Activated naive CD8-positive, alpha-beta T cell (primary cell): Measurements from ENCODE around the gene KCNN3.

Experiments used
- H3K27ac Mint-ChIP-seq: one replicate; pipeline ENCODE4 v1.8.0; 2021; ENCODE audit warnings: mixed read lengths
- H3K27me3 Mint-ChIP-seq: one replicate; pipeline ENCODE4 v1.8.0; 2021; ENCODE audit warnings: mixed read lengths
- H3K36me3 Mint-ChIP-seq: one replicate; pipeline ENCODE4 v1.8.0; 2021; ENCODE audit warnings: mixed read lengths
- H3K4me1 Mint-ChIP-seq: one replicate; pipeline ENCODE4 v1.8.0; 2021; ENCODE audit warnings: low read depth, mixed read lengths
- H3K4me3 Mint-ChIP-seq: one replicate; pipeline ENCODE4 v1.8.0; 2021; ENCODE audit warnings: mild to moderate bottlenecking, mixed read lengths
- H3K9me3 Mint-ChIP-seq: one replicate; pipeline ENCODE4 v1.8.0; 2021; ENCODE audit warnings: low read depth, mixed read lengths

Gene KCNN3

DNA sequence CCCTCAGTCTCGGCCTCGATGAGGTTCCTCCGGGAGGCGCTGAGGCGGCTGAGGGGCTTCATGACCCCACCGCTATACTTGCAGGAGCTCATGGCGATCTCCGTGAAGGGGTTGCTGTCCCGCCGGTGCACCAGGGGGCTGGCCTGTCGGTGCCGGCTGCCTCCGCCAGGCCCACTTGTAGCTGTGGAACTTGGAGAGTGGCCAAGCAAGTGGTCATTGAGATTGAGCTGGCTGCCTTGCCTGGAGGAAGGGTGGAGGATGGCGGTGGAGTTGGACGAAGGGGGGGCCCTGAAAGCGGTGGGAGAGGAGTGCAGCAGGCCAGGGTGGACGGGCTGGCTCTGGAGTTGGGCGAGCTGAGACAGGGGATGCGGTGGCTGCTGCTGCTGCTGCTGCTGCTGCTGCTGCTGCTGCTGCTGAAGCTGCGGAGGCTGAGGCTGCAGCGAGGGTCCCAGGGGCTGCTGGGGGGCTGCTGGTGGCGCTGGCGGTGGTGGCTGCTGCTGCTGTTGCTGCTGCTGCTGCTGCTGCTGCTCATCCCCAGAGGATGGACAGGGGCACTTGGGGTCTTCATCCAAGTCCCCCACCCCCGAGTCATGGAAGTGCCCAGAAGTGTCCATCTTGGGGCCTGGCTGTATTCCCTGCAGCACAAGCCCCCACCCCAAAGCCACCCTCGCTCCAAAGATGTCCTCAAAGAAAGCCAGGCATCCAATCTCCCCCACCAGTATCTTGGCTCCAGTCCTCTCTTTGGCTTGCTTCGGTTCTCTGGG is 548 bp downstream of the KCNN3 start:
- Mint-ChIP-seq H3K4me3 (no peak overlapping the region), H3K9me3 (no peaks in the 10 kb centered on the region), H3K27ac (no peak overlapping the region), H3K27me3 (peaks cover 18% of the 10 kb centered on the region), H3K4me1 (peaks cover 16% of the 10 kb centered on the region), H3K36me3 (no peaks in the 10 kb centered on the region)

DNA sequence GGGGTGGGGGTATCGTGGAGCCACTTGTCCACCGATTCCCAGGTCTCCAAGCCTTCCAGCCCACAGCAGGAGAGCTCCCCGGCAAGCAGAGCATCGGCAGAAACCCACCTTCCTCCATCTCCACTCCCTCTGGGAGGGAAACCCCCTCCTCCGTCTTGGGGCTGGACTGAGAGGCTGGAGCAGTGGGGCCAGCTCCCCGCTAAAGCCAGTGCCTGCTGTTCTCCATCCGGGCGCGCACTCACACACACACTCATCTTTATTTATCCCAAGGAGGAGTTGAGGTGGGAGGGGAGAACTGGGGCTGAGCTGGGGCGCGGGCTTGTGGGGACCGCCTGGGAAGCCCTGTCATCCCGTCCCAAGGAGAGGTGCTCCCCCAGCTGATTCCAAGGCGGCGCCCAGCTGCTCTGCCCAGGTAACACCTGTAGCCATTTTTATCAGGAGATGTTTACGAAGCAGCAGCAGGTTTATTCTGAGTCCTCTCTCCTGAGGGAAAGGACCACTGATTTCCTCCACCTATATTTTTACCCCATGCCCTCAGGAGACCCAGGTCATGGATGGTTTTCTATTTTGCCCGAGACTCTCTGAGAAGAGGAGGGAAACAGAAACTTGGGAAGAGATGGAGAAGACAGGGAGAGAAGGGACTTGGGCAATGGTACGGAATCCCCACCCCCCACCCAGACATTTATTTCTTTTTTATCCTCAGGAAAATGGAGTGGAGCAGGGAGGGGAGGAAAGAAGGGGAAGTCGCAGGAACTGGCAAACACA is 2.1 kb downstream of the KCNN3 start:
- H3K27ac Mint-ChIP-seq, result no peak overlapping the region
- H3K4me3 Mint-ChIP-seq, result no peak overlapping the region
- H3K27me3 Mint-ChIP-seq, result peaks cover 18% of the 10 kb centered on the region
- H3K4me1 Mint-ChIP-seq, result peaks cover 16% of the 10 kb centered on the region
- no peaks in the 10 kb centered on the region for H3K36me3 Mint-ChIP-seq
- no peaks in the 10 kb centered on the region for H3K9me3 Mint-ChIP-seq

DNA sequence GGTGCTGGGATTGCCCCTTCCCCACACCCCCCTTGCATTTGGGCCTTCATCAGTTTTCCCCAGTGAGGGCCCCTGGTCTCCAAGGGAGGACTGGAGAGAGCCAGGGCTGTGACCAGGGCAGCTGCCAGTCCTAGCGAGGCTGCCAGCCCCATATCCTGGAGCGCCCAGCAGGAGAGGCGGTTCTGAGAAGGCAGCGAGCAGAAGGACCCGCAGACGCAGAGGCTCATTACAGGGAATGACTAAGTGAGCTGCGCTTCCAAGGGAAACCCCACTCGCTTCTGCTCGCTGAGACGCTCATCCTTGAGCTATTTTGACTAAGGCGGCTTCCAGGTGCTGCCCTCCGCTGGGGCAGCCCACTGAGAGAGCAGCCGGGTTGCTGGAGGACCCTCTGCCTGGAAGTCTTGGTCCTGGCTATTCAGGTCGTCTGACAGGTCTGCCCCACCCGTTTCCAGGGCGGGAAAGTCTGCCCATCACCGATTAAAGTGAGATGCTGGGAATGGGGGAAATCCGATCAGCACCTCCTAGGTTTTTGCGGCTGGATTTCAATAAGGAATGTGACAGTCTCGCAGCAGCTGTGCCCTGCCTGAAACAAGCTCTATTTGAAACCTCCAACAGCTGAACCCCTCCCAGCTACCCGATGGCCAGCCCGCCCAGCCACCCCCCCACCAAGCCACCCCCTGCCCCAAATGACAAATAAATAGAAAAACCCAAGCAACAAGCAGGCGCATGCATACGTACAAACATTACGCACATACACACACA is 2.8 kb downstream of the KCNN3 start:
- peaks cover 18% of the 10 kb centered on the region for H3K27me3 Mint-ChIP-seq
- no peaks in the 10 kb centered on the region for H3K36me3 Mint-ChIP-seq
- no peak overlapping the region for H3K27ac Mint-ChIP-seq
- H3K4me1 Mint-ChIP-seq, result peaks cover 16% of the 10 kb centered on the region
- no peak overlapping the region for H3K4me3 Mint-ChIP-seq
- no peaks in the 10 kb centered on the region for H3K9me3 Mint-ChIP-seq

DNA sequence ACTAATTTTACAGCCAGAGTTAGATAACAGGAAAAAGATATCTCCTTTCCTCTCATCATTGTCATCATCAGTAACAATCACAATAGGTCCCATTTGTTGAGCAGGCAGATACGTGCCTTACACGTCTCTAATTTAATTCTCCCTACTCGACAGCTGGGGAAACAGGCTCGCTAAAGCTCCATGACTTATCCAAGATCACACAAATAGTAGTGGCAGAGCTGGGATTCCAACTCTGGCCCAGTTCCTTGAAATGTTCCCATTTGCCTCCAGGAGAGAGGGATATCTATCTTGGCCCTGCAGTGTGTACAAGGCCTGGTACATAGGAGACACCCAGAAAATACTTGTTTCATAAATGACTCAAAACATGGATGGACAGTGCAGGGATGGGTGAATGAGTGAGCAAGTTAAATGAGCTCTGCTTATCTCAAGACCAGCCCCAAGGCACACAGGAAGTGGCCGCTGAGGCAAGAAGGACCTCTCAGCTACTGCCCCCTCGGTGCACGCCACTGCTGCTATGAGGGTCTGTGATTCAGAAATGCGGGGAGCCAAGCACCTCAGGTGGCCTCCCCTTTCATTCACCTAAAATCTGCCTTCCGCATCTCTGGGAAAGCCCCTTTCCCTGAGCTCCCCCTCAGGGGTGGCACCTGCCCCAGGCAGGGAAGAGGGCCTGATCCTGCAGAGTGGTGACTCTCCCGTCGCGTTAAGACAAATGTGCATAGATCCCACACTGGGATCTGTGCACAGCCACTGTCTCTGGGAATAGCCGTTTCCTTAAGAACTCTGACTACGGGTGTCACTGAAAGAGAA is 3.6 kb downstream of the KCNN3 start:
- Mint-ChIP-seq H3K27ac (no peak overlapping the region), H3K4me3 (no peak overlapping the region), H3K36me3 (no peaks in the 10 kb centered on the region), H3K9me3 (no peaks in the 10 kb centered on the region), H3K27me3 (peaks cover 16% of the 10 kb centered on the region), H3K4me1 (peaks cover 16% of the 10 kb centered on the region)

DNA sequence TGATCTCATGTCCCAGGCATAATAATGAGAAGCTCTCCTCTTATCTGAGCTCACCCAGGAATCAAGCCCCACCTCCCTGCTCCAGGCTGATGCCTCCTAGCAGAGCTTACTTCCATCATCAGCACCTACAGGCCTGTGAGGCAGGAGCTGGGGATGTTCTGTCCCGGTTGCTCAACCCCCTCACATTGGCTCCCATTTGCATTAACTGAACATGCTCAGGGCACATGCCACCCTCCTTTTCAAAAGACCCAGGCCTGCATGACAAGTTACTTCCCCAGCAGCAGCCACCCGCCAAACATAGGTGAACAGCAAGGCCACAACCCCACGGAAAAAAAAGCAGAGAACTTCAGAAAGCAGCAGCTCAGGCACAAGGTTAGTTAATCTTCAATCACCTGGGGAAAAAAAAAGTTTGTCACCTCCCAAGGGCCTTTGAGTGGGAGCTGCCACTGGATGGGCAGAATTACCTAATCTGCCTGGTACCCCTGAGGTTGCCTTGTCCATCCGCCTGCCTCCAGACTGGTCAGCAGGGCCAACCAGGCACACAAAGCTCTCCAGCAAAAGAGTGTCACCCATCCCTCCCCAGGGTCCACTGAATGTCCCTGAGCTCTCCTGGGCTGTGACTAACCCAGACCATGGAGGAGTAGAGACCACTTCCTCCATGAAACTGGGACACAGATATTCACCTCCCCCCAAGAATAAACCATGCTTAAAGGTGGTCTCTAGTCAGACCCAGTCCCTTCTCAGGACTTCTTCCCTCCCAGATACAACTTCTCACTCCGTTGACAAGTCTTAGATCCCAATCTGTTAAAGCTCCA is 4.4 kb downstream of the KCNN3 start:
- H3K27me3 Mint-ChIP-seq, result peaks cover 13% of the 10 kb centered on the region
- H3K4me3 Mint-ChIP-seq, result no peak overlapping the region
- H3K9me3 Mint-ChIP-seq, result no peaks in the 10 kb centered on the region
- no peak overlapping the region for H3K27ac Mint-ChIP-seq
- H3K4me1 Mint-ChIP-seq, result peaks cover 11% of the 10 kb centered on the region
- H3K36me3 Mint-ChIP-seq, result no peaks in the 10 kb centered on the region

DNA sequence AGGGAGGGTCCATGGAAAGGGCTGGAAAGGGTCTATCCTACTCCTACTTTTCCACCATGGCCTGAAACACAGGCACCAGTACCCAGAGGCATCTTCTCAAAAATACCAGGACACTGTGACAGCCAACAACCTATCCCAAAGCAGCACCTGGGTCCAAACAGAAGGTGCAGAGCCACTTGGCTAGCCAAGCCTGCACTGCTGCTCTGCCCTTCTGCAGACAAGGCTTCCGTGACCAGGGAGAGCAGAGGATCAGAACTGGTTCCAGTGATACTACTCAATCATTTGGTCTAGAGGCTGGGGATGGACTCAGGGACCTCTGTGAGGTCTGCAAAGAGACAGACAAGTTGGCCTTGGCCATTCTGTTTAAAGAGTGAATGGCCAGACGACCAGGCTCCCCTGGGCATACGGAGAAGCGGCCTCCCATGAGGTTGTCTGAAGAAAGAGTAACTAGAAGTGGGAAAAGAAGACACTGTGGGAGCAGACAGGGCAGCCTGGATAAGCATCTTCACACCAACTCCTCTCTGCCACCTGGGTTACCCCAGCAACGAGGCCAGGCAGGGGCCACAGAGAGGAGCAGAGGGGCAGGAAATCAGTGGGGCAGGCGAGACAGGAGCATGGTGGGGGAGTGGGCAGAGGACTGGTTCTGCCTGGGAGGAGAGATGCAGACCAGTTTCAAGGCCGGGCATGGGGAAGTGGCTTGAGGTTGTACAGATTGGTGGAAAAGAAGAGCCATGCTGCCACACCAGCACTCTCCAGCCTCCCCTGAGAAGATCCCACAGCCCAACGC is 5.7 kb downstream of the KCNN3 start:
- peaks cover 5% of the 10 kb centered on the region for H3K4me1 Mint-ChIP-seq
- H3K27ac Mint-ChIP-seq, result no peak overlapping the region

DNA sequence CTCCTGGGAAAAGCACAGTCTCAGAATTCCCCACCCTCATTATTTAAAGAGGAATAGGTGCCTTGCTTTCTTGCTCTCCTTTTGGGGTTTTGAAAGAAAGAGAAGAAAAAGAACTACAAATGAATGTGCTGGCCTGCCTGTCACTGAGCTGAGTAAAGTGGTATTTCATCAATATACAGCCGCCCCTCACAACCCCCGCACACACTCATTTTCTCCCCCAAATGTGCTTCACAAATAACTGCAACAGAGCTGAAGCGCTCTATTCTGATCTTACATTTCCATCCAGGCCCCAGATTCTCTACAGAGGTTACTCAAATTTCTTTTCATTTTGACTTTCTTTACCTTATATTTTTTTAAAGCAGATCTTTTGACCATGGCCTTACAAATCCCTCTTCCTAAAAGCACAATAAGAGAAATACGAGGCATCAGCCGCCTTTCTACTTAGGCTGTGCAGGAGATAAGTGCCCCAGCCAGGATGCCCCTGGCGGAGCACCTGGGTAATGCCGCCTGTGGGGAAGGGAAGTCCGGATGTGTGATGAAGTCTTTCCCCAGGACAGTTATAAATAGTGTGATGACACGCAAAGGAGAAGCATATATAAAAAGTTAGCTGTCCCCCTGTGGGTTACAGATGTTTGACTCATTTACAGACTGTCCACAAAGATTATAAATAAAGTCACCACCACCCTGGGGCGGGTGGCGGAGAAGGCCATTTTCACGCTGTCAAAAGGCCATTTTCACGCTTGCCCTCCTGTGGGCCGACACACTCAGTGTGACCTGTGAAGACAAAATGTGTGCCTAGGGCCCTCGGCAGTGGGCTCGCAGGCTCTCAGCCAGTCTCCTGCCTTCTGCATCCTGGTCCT is 6.5 kb downstream of the KCNN3 start:
- Mint-ChIP-seq H3K27ac (no peak overlapping the region), H3K36me3 (no peaks in the 10 kb centered on the region), H3K4me1 (peaks cover 4% of the 10 kb centered on the region), H3K9me3 (no peaks in the 10 kb centered on the region), H3K27me3 (peaks cover 8% of the 10 kb centered on the region), H3K4me3 (no peak overlapping the region)

More for the DNA sequence above, 5.7 kb downstream of the KCNN3 start:
- Mint-ChIP-seq H3K9me3 (no peaks in the 10 kb centered on the region), H3K27me3 (peaks cover 10% of the 10 kb centered on the region), H3K36me3 (no peaks in the 10 kb centered on the region), H3K4me3 (no peak overlapping the region)

DNA sequence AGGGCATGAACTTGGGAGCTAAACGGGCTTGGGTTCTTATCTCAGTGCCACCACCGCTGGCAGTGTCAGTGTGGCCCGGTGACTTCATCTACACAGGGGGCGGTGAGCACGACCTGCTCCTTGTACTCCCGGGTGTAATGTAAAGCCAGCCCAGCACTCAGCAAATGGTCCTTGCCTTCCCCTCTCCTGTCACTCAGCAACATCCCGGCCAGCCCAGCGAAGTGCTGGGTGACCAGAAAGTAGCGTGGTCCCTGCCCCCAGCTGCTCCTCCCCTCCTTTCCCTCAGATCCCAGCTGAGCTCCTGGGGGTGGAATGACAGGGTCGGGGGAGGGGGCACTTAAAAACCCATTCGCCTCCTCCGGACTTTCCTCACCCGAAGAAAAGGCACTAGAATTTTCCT is 7.2 kb downstream of the KCNN3 start:
- H3K9me3 Mint-ChIP-seq, result no peaks in the 10 kb centered on the region
- H3K27me3 Mint-ChIP-seq, result peaks cover 2% of the 10 kb centered on the region
- peaks cover 3% of the 10 kb centered on the region for H3K4me1 Mint-ChIP-seq
- H3K4me3 Mint-ChIP-seq, result no peak overlapping the region
- no peak overlapping the region for H3K27ac Mint-ChIP-seq
- no peaks in the 10 kb centered on the region for H3K36me3 Mint-ChIP-seq

DNA sequence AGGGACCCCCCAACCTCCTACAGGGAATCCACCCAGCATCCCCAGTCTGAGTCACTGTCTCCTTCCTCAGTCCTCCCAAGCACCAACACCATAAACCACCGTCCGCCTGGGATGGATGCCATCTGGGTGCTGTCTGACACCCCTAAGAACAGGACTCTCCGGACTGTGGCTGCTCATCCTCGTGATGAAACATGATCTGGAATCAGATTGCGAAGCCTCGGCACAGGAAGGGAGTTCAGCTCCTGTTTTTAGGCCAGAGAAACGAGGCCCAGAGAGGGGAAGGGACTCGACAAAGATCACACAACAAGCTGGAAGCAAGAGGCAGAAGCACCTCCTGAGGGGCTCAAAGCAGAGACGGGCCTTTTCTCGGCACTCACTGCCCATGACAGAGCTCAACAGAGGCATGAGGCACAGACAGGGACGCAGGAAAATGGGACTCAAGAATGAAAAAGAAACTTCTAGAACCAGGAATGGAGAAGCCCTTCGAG is 8.4 kb downstream of the KCNN3 start:
- H3K4me1 Mint-ChIP-seq, result peaks cover 3% of the 10 kb centered on the region
- H3K27me3 Mint-ChIP-seq, result peaks cover 2% of the 10 kb centered on the region
- H3K4me3 Mint-ChIP-seq, result no peak overlapping the region
- no peaks in the 10 kb centered on the region for H3K9me3 Mint-ChIP-seq
- no peaks in the 10 kb centered on the region for H3K36me3 Mint-ChIP-seq
- no peak overlapping the region for H3K27ac Mint-ChIP-seq

DNA sequence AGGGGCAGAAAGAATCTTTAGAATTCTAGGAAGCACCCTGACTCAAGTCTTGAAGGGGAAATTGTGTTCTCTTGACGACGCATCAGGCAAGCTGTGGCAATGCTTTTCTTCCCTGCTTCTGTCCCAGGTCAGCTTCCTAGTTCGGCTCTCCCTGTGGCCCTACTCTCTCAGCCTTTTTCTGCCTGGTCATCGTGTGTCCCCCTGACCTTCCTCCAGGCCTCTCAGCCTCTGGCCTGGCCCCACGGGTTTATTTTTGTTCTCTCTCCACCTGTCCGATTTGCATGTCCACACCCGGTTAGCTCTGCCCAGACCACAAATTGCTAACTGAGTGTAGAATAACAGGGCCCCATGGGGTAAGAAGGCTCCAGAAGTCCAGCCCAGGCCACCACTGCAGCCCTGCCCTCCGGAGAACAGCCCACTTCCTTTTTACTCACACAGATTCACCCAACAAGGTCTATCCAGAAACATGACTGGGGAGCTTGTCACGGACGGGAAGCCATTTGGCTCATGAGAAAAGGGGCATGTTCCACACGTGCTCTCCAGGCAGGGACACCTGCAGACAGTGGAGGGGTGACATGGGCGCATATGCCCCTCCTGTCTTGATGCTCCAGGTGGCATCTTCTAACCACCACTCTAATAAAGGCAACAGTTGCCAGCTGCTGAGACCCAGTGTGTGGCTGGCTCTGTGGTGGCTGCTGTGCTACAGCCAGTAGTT is 9.8 kb downstream of the KCNN3 start:
- Mint-ChIP-seq H3K4me3 (no peak overlapping the region), H3K36me3 (no peaks in the 10 kb centered on the region), H3K4me1 (peaks cover under 1% of the 10 kb centered on the region), H3K27ac (no peak overlapping the region), H3K27me3 (peaks cover 2% of the 10 kb centered on the region), H3K9me3 (no peaks in the 10 kb centered on the region)

DNA sequence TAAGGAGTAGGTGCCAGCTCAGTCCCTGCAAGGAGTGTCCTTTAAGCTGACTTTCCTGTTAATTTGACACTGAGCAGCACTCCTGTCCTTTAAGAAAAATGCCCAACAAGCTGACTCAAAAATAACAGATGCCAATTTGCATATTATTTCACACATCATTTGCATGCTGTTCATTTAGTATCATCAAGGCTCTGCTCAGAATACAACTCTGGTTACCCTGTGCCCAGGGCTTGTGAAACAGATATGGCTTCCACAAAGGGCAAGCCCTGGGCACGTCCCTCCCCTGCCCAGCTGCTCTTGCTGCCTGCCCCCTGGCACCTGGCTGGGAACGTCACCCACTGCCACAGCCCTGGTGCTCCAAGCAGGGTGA is 10.3 kb downstream of the KCNN3 start:
- Mint-ChIP-seq H3K36me3 (no peaks in the 10 kb centered on the region), H3K4me1 (no peaks in the 10 kb centered on the region), H3K27me3 (peaks cover 2% of the 10 kb centered on the region), H3K27ac (no peak overlapping the region), H3K4me3 (no peak overlapping the region), H3K9me3 (no peaks in the 10 kb centered on the region)

DNA sequence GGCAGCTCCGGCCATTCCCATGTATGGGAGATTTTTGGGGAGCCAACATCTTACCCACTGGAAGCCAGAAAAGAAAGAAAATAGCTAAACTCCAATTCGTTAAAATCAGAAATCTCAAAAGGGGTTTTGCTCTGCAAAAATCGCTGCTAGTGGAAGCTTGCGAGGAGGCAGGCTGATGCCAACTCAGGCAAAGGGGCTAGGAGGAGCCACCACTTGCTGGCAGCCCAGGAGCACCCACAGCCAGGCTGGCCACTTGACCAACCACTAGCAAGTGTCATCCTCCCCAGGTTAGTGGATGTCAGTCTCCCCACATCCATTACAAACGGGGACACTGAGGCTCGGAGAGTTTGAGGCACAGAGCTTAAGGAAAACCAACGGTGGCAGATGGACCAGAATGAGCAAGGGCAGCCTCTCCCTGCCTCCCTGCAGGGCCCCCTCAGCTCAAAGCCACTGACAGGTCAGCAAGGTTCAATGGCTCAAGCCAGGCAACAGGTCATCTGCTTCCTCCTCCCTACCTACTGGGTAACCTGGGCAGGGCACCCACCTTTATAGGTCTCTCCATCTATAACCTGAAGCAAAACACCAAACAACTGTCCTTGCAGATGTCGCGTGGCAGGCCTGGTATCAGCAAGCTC is 10.8 kb downstream of the KCNN3 start:
- H3K4me1 Mint-ChIP-seq, result no peaks in the 10 kb centered on the region
- no peaks in the 10 kb centered on the region for H3K36me3 Mint-ChIP-seq
- no peak overlapping the region for H3K27ac Mint-ChIP-seq
- peaks cover 2% of the 10 kb centered on the region for H3K27me3 Mint-ChIP-seq
- no peaks in the 10 kb centered on the region for H3K9me3 Mint-ChIP-seq
- no peak overlapping the region for H3K4me3 Mint-ChIP-seq
